GM21528 (cell line): Measurements from ENCODE around the gene KIF5C.

Experiments
- ATAC-seq: cut with Tn5 transposase; IDR thresholded peaks from one replicate; pipeline ENCODE4 v1.9.1; 2021; ENCODE audit warnings: mild to moderate bottlenecking, moderate library complexity; ENCODE audit not compliant: unreplicated experiment, low FRiP score

KIF5C gene

DNA sequence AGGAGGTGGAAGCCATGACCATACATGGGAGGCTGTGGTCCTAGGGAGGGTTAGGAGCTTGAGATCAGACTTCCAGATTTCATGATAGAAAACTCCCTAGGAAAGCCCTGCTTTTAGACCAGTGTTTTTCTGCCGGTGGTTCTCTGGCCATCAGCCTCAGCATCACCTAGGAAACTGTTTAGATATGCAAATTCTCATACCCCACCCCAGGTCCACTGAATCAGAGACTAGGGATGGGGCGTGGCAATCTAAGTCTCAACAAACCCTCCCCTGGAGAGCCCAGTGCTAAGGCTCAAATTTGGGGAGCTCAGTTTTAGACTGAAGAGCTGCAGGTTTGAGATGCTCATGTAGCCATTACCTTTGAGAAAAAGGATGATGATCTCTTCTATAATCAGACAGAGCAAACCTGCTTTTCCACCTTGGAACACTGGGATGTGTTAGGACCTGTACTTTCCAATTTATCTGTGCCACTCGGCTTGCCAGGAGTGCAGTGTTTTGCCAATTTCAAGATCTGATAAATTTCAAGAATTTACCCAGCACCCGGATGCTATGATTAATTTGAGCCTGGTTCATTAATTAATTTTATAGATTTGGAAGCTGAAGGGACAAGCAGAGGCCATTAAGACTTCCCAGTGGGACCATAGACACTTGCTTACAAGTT lies 132.0 kb downstream of the KIF5C start:
- no peak for ATAC-seq

GRCh38 chr2:149008381-149008780 lies 133.4 kb downstream of the KIF5C start:
- no peak for ATAC-seq

DNA sequence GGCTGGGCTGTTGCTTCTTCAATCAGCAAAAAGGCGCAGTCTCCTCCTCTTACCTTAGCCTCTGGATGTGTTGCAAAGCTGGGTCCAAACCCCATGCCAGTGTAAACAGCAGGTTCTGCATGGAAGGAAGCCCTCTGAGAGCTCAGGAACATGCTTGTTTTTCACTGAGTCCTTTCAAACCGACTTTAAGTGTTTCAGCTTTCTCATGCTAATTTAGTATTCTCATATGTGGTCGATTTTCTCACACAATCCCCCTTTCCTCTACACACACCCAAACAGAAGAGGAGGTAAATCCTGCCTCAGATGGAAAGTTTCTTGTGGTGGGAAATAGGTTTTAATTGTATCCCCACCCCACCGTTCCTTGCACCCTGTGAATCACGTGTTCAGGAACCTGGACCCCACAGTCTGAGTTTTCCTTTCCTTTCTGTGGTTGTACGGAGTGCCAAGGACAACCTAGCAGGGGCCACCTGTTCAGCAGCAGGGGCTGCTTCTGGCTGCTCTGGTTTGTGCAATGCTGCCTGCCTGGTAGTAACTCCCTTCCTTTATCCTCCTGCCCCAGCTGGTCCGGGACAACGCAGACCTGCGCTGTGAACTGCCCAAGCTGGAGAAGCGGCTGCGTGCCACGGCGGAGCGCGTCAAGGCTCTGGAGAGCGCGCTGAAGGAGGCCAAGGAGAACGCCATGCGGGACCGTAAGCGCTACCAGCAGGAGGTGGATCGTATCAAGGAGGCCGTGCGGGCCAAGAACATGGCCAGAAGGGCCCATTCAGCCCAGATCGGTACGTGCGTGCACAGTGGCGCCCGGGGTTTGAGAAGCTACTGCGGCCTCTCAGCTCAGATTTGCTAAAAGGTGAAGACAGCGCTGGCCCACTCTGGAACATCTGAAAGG lies 134.8 kb downstream of the KIF5C start:
- ATAC-seq = no peak

DNA sequence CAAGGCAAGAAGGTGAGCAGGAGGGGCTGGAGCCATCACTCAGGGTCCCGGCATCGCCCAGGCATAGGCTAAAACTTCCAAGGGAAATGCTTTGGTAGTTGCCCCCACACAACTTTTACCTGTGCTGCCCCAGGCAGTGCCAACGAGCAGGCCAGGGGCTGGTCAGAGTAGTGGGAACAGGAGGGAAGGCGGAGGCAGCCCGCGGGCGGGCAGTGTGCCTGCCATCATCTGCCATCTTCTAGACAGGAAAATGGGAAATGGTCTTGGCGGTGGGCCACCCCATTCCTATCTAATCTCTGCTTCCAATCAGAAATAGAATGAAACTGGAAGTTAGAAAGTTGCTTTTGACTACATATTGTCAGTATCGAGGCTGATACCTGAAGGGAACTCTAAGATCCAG lies 137.5 kb downstream of the KIF5C start:
- no peak for ATAC-seq

DNA sequence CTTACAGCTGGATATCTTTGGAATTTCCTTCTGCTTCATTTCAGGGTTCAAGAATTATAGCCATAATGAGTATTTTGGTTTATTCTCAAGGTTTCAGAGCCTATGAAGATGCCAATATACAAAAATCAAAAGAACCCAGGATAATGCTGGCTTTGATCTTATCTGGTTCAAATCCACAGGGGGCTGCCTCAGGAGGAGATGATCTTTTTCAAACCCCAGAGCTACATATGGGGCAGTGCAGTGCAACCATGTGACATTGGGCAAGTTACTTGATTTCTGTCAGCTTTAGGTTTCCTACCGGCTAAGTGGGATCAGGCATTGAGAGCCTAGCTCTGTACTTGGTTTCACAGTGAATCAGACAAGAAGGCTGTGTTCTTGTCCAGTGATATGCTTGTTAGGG lies 140.5 kb downstream of the KIF5C start:
- ATAC-seq = no peak

DNA sequence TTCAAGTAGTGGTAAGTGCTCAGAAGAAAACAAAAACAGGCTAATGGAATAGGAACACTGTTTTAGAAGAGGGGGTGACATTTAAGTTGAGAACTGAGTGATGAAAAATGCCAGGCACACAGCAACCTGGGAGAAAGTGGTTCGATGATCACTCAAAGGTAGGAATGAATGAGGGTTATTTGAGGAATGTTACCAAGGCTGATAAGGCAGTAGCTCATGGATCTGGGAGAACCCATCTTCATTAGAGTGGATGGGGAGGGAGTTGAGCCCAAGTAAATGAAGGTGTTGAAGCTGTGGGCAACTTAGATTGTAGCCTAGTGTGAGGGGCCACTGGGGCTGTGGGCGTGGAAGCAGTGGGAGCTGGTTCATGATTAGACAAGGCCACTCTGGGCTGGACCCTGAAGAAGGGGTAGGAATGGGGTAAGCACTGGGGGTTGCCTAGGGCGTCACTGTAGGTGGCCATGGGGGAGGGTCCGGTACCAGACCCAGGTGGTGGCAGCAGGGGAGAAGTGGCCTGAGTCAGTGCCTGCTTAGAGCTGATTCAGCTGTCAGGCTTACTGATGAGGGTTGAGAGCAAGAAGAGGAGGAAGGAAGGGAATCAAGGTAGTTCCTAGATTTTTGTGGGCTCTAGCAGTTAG lies 141.0 kb downstream of the KIF5C start:
- no peak for ATAC-seq

- no peak for ATAC-seq
Measured at GRCh38 chr2:149017116-149017985, 142.3 kb downstream of the KIF5C start.

GRCh38 chr2:149018981-149019380 lies 144.0 kb downstream of the KIF5C start:
- no peak for ATAC-seq

- no peak for ATAC-seq
Measured at GRCh38 chr2:149019768-149020167, 144.7 kb downstream of the KIF5C start.

- ATAC-seq = peak; percentile 37
Measured at GRCh38 chr2:149020432-149020851, 145.4 kb downstream of the KIF5C start.

DNA sequence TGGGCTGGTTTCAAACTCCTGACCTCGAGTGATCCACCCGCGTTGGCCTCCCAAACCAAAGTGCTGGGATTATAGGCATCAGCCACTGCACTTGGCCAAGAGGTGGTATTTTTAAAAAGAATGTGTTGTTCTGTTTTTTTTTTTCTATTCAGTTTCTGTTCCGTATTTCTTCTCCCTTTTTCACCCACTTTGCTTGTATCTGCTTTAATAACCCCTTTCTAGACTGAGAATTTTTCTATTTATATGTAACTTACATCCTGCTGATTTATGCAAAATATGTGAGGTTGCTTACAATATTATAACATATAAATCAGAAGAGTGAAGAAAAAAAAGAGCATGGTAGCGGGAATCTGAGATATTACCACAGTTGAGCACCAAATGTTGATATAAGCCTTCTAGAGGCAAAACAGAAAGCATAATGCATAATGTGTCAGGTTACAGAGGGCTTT lies 146.3 kb downstream of the KIF5C start:
- peak; percentile 85 for ATAC-seq

DNA sequence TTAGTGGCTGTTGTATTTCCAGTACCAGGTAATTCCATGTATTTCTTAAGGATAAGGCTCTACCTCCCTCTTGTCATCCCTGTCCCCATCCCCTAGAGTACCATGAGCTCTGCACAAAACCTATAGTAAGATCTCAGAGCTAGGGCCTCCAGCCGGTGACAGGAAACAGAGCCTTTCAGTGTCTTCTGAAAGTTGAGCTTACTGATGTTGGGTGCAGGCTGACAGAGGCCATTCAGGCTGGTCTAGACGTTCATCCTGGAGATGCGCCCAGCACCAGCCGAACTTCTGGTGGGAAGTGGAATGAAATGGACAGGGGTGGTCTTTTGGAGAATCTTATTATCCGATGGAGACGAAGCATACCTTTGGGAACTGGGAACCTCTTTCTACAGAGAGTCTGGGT lies 146.7 kb downstream of the KIF5C start:
- ATAC-seq = peak; percentile 72

DNA sequence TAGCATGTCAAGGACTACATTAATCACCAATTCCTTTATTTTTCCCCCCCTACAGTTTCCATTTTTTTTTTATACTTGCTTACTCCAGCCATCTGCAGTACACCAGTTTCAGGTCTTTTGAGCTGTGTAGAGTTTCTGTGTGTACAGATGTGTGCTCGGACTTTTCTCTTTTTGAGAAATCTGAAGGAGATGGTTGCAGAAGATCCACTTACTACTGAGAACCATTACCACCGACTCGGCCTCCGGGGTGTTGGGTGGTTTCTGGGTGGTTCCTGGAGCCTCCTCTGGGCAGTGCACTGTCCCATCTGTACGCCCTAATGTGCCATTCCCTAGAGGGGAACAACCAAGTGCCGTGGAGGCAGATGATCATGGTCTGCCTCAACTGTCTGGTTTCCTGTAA lies 148.1 kb downstream of the KIF5C start:
- no peak for ATAC-seq

GRCh38 chr2:149027590-149028250 lies 152.7 kb downstream of the KIF5C start:
- no peak for ATAC-seq

DNA sequence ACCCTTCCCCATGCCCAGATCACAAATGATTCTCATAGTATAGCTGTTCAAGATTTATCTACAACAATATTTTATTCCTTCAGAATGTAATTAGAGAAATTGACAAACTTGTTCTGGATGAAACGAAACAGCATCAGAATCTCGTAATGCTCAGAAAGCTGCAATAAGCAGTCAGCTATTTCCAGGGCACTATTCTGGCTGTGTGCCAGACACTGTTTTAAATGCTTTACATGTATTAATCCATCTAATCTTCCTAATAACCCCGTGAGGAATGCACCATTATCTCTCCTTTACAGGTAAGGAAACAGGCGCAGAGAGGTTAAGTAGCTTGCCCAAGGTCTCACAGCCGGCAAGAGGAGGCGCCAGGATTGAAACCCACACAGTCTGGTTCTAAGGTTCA lies 153.3 kb downstream of the KIF5C start:
- ATAC-seq = no peak

DNA sequence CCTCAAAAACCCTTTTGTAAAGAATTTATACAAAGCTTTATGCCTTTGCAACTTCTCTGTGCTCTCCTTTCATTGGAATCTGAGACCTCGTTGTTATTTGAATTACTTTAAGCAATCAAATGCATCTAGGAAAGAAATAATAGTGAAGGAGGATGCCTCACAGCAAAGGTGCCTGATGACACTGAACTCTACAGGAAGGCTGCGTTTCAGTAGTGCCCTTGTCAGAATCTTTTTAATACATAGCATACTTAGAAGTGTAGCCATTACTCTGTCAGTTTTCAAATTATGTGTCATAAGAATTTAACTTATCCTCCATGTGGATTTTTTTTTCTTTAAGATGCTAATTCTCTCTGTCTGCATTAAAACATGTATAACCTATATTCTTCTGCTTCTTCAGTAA lies 153.9 kb downstream of the KIF5C start:
- no peak for ATAC-seq

- no peak for ATAC-seq
Measured at GRCh38 chr2:149029307-149029965, 154.4 kb downstream of the KIF5C start.

GRCh38 chr2:149031396-149031795 lies 156.4 kb downstream of the KIF5C start:
- ATAC-seq = no peak

- no peak for ATAC-seq
Measured at GRCh38 chr2:149033716-149034115, 158.7 kb downstream of the KIF5C start.
